ENCODE results near the gene ZCCHC7. TPM values are rescaled to one million over a fixed set of nuclear protein-coding genes. Genes with fewer than 3 reads are reported as not detected.
"Not testable (repeated sequence)": the region's sequence is repeated elsewhere in the genome, so short reads cannot be mapped to it uniquely, and the experiment has no call there.

The ZCCHC7 gene
- total and polyA plus RNA-seq, 2 experiments from 2014 or later, result 15.3 to 19.4 TPM

GRCh38 chr9:37302277-37302676, 181.9 kb downstream of the ZCCHC7 start:
- no peak for DNase-seq
- Histone ChIP-seq H3K4me1 (ENCODE audit: insufficient read depth) (peaks cover 9% of the 10 kb centered on the region), H3K9me3 (ENCODE audit: low read depth) (no peaks in the 10 kb centered on the region), H3K79me2 (ENCODE audit: insufficient read depth) (peaks cover 27% of the 10 kb centered on the region), H3K4me2 (ENCODE audit: unreplicated experiment) (no peak overlapping the region), H3K9me2 (ENCODE audit: insufficient read depth) (0 out of 2 replicates have a peak, but pooled peaks cover 7% of the 10 kb centered on the region), H3F3A (ENCODE audit: insufficient read depth) (no peaks in the 10 kb centered on the region), H3K36me3 (ENCODE audit: low read depth) (peaks cover 8% of the 10 kb centered on the region; the same call in 1 of the 2 replicates), H2AFZ (no peak overlapping the region), H3K9ac (no peak overlapping the region), H3K4me3 (no peak overlapping the region), H3K27ac (no peak overlapping the region), H3K27me3 (replicated peaks; ENCODE audit: insufficient read depth) (no peaks in the 10 kb centered on the region), H4K20me1 (ENCODE audit: insufficient read depth) (no peaks in the 10 kb centered on the region)
- WGBS, 2 experiments (ENCODE audit: low coverage in 1 of 2, low lambda C conversion rate in 2 of 2, missing lambda C conversion rate in 2 of 2), result 58 to 59% methylated on average over 3 of the region's 3 CpGs
- in situ Hi-C loops (cut with MboI), result no loop called here
- no peak for TF ChIP-seq EZH2 (IDR thresholded peaks at IDR 0.05; ENCODE audit: insufficient read depth, poor library complexity, severe bottlenecking)
- TF ChIP-seq EZH2phosphoT487 (IDR thresholded peaks at IDR 0.05; ENCODE audit: insufficient read depth, low read depth), result no peak

- H3K9me3 ChIP-seq (ENCODE audit: low read depth); in situ Hi-C loops (cut with MboI): not testable (repeated sequence)
- H3K36me3 ChIP-seq (ENCODE audit: low read depth), result peaks cover 13% of the 10 kb centered on the region
These were observed 182.9 kb downstream of the ZCCHC7 start for GRCh38 chr9:37303272-37303671.

DNA sequence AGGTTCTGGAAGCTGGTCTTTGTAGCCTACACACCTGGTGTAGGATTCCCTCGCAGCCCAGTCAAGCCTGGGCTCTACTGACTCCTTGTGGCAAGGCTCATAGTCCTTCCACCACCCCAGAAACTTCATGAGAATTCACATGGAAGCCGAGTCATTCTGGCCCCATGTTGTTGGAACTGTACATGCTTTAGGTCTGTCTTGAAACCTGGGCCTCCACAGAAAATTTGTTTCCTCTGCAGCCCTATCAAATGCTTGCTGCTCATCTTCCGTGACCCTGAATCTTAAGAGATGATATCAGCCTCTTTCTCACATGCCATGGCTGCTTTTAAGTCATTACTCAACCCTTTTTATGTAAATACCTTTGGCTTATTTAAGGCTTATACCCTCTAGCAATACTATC, 188.8 kb downstream of the ZCCHC7 start:
- no peak overlapping the region for H3K9ac ChIP-seq
- H3K27me3 ChIP-seq (replicated peaks; ENCODE audit: insufficient read depth), result no peaks in the 10 kb centered on the region
- DNase-seq, result peak; percentile 39
- no peaks in the 10 kb centered on the region for H3K79me2 ChIP-seq (ENCODE audit: insufficient read depth)
- H4K20me1 ChIP-seq (ENCODE audit: insufficient read depth), result no peaks in the 10 kb centered on the region
- H3K4me2 ChIP-seq (ENCODE audit: unreplicated experiment), result no peak overlapping the region
- peaks cover 12% of the 10 kb centered on the region; the same call in 1 of the 2 replicates for H3F3A ChIP-seq (ENCODE audit: insufficient read depth)
- no peaks in the 10 kb centered on the region for H3K9me2 ChIP-seq (ENCODE audit: insufficient read depth)
- H3K27ac ChIP-seq, result no peak overlapping the region
- H3K36me3 ChIP-seq (ENCODE audit: low read depth), result peaks cover 10% of the 10 kb centered on the region
- WGBS, 2 experiments (ENCODE audit: low coverage in 1 of 2, low lambda C conversion rate in 2 of 2, missing lambda C conversion rate in 2 of 2), result 96 to 98% methylated on average over 3 of the region's 3 CpGs
- no peaks in the 10 kb centered on the region for H3K9me3 ChIP-seq (ENCODE audit: low read depth)
- in situ Hi-C loops (cut with MboI), result no loop called here
- TF ChIP-seq EZH2phosphoT487 (IDR thresholded peaks at IDR 0.05; ENCODE audit: insufficient read depth, low read depth) (no peak), EZH2 (IDR thresholded peaks at IDR 0.05; ENCODE audit: insufficient read depth, poor library complexity, severe bottlenecking) (no peak)
- H3K4me1 ChIP-seq (ENCODE audit: insufficient read depth), result peaks cover 18% of the 10 kb centered on the region
- H2AFZ ChIP-seq, result no peak overlapping the region
- no peak overlapping the region for H3K4me3 ChIP-seq

More at GRCh38 chr9:37303272-37303671, 182.9 kb downstream of the ZCCHC7 start:
- not testable (repeated sequence) for H3K9ac ChIP-seq; H3K4me2 ChIP-seq (ENCODE audit: unreplicated experiment); H3K27ac ChIP-seq; H3K4me3 ChIP-seq; H2AFZ ChIP-seq; H3K4me1 ChIP-seq (ENCODE audit: insufficient read depth); DNase-seq; H3K9me2 ChIP-seq (ENCODE audit: insufficient read depth); H4K20me1 ChIP-seq (ENCODE audit: insufficient read depth); H3F3A ChIP-seq (ENCODE audit: insufficient read depth); H3K27me3 ChIP-seq (replicated peaks; ENCODE audit: insufficient read depth)
- peaks cover 20% of the 10 kb centered on the region; the same call in 1 of the 2 replicates for H3K79me2 ChIP-seq (ENCODE audit: insufficient read depth)
- WGBS, 2 experiments (ENCODE audit: low coverage in 1 of 2, low lambda C conversion rate in 2 of 2, missing lambda C conversion rate in 2 of 2), result 96 to 98% methylated on average over 10 to 11 of the region's 11 CpGs

- WGBS, 2 experiments (ENCODE audit: low coverage in 1 of 2, low lambda C conversion rate in 2 of 2, missing lambda C conversion rate in 2 of 2), result 67 to 78% methylated on average over 3 of the region's 3 CpGs
These were observed 191.7 kb downstream of the ZCCHC7 start for GRCh38 chr9:37311938-37312708.

More at GRCh38 chr9:37311938-37312708, 191.7 kb downstream of the ZCCHC7 start:
- TF ChIP-seq EZH2 (IDR thresholded peaks at IDR 0.05; ENCODE audit: insufficient read depth, poor library complexity, severe bottlenecking) (no peak), EZH2phosphoT487 (IDR thresholded peaks at IDR 0.05; ENCODE audit: insufficient read depth, low read depth) (no peak)
- H2AFZ ChIP-seq, result no peak overlapping the region
- H3K4me1 ChIP-seq (ENCODE audit: insufficient read depth), result peaks cover 18% of the 10 kb centered on the region
- H4K20me1 ChIP-seq (ENCODE audit: insufficient read depth), result no peaks in the 10 kb centered on the region
- no peaks in the 10 kb centered on the region for H3K9me3 ChIP-seq (ENCODE audit: low read depth)
- DNase-seq, result peak; percentile 73
- peaks cover 7% of the 10 kb centered on the region for H3K36me3 ChIP-seq (ENCODE audit: low read depth)
- peak overlapping the region; percentile 15; the same call in 1 of the 2 replicates for H3K9ac ChIP-seq
- in situ Hi-C loops (cut with MboI), result no loop called here
- peaks cover 12% of the 10 kb centered on the region; the same call in 1 of the 2 replicates for H3F3A ChIP-seq (ENCODE audit: insufficient read depth)
- peak overlapping the region; percentile 74 for H3K27ac ChIP-seq
- no peaks in the 10 kb centered on the region for H3K79me2 ChIP-seq (ENCODE audit: insufficient read depth)
- H3K9me2 ChIP-seq (ENCODE audit: insufficient read depth), result no peaks in the 10 kb centered on the region
- no peaks in the 10 kb centered on the region for H3K27me3 ChIP-seq (replicated peaks; ENCODE audit: insufficient read depth)
- peak overlapping the region; percentile 13 for H3K4me2 ChIP-seq (ENCODE audit: unreplicated experiment)
- H3K4me3 ChIP-seq, result no peak overlapping the region

Data from GM23248 (cell line).